Thymus (tissue), 11 donors: Measurements from ENCODE around the gene EPG5. TPM values are rescaled to one million over a fixed set of nuclear protein-coding genes. Genes with fewer than 3 reads are reported as not detected.

Experiments used
- DNase-seq, 9 donors: peaks; one replicate each; pipeline ENCODE4 v3.0.0-alpha.2; 2013; ENCODE audit warnings: low spot score in 9 of 9, low read depth in 6 of 9, missing footprints in 1 of 9
- H3K27ac ChIP-seq, 2 donors: one replicate each; pipeline ENCODE4 v1.5.1; 2013; ENCODE audit warnings: control low read depth in 1 of 2, low read depth in 1 of 2, low read length in 1 of 2, mild to moderate bottlenecking in 1 of 2, moderate library complexity in 1 of 2
- H3K27me3 ChIP-seq, 2 donors: one replicate each; pipeline ENCODE4 v1.5.1; 2013; ENCODE audit warnings: low read length in 1 of 2; ENCODE audit not compliant: control insufficient read depth in 2 of 2, insufficient read depth in 1 of 2
- H3K36me3 ChIP-seq, 2 donors: one replicate each; pipeline ENCODE4 v1.5.1; 2013; ENCODE audit warnings: low read length in 1 of 2, mild to moderate bottlenecking in 1 of 2, moderate library complexity in 1 of 2; ENCODE audit not compliant: control insufficient read depth in 2 of 2, insufficient read depth in 2 of 2
- H3K4me1 ChIP-seq, 2 donors: one replicate each; pipeline ENCODE4 v1.5.1; 2013; ENCODE audit warnings: low read length in 2 of 2; ENCODE audit not compliant: control insufficient read depth in 2 of 2, insufficient read depth in 2 of 2
- H3K4me3 ChIP-seq, 2 donors: one replicate each; pipeline ENCODE4 v1.5.1; 2013; ENCODE audit warnings: low read length in 2 of 2, control low read depth in 1 of 2, mild to moderate bottlenecking in 1 of 2
- H3K9me3 ChIP-seq, 2 donors: one replicate each; pipeline ENCODE4 v1.5.1; 2013; ENCODE audit warnings: low read length in 1 of 2, mild to moderate bottlenecking in 1 of 2; ENCODE audit not compliant: control insufficient read depth in 2 of 2, insufficient read depth in 1 of 2
- WGBS: extraction: QIAGEN DNeasy Blood & Tissue Kit; methylation state at CpG from one replicate; pipeline ENCODE4 v1.1.7; 2013; 5-methylcytosine and 5-hydroxymethylcytosine counted together
- polyA plus RNA-seq: library from polyadenylated mRNA; stranded (reverse); fragments of 200-250 nt; gene quantifications from one replicate; pipeline ENCODE4 v1.2.3, GENCODE V29; 2013
- total RNA-seq: library from RNA; stranded (reverse); fragments of 120-200 nt; gene quantifications from one replicate; pipeline ENCODE4 v1.2.4, GENCODE V29; 2013
- donor health status: healthy.

EPG5 gene
- total and polyA plus RNA-seq, 2 donors = 10.7 to 14.9 TPM

- 82% methylated on average over 5 of the region's 5 CpGs for WGBS
Measured at GRCh38 chr18:45874491-45875184, 92.5 kb downstream of the EPG5 start.

GRCh38 chr18:45871431-45872084, 95.6 kb downstream of the EPG5 start:
- no peak overlapping the region for H3K4me3 ChIP-seq
- H3K9me3 ChIP-seq = peaks cover 0 to 2% of the 10 kb centered on the region in 2 donors
- peaks cover 31 to 47% of the 10 kb centered on the region in 2 donors for H3K36me3 ChIP-seq
- H3K27me3 ChIP-seq = no peaks in the 10 kb centered on the region
- H3K4me1 ChIP-seq = no peaks in the 10 kb centered on the region
- no peak for DNase-seq
- no peak overlapping the region for H3K27ac ChIP-seq
- WGBS = 95% methylated on average over 5 of the region's 5 CpGs

More at GRCh38 chr18:45874491-45875184, 92.5 kb downstream of the EPG5 start:
- Histone ChIP-seq H3K4me1 (peaks cover 3% of the 10 kb centered on the region in 2 donors), H3K9me3 (peaks cover 0 to 2% of the 10 kb centered on the region in 2 donors), H3K27me3 (no peaks in the 10 kb centered on the region), H3K27ac (peak overlapping the region in 1 of 2 donors; percentile 4), H3K4me3 (no peak overlapping the region), H3K36me3 (peaks cover 21 to 42% of the 10 kb centered on the region in 2 donors)
- peak in 4 of 9 donors; percentile 18 to 45 (median 24) for DNase-seq

- H3K9me3 ChIP-seq = no peaks in the 10 kb centered on the region
- no peaks in the 10 kb centered on the region for H3K4me1 ChIP-seq
- WGBS = 96% methylated on average over 7 of the region's 7 CpGs
- no peaks in the 10 kb centered on the region for H3K27me3 ChIP-seq
- H3K4me3 ChIP-seq = no peak overlapping the region
- H3K27ac ChIP-seq = no peak overlapping the region
- peaks cover 36 to 49% of the 10 kb centered on the region in 2 donors for H3K36me3 ChIP-seq
- DNase-seq = no peak
Measured at GRCh38 chr18:45870419-45870818, 96.7 kb downstream of the EPG5 start.

DNA sequence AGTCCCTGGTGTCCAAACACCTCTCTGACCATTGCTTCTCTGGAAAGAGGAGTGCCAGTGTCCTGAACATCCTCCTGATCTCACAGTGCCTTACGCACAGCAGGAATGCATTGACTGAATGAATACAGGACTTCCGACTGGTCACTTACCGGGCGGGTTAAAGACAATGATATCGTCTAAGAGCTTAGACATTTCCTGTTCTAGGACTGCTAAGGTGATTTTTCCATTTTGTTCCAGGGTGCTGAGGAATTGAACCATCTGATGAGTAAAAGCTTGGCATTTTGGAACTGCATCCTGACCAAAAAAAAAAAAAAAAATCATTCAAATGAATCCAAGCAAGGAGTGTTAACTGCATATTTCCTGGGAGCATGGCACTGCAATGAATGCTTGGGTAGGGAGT, 101.7 kb downstream of the EPG5 start:
- Histone ChIP-seq H3K27me3 (no peaks in the 10 kb centered on the region), H3K4me1 (no peaks in the 10 kb centered on the region), H3K27ac (no peak overlapping the region), H3K9me3 (no peaks in the 10 kb centered on the region), H3K4me3 (no peak overlapping the region), H3K36me3 (peaks cover 40 to 60% of the 10 kb centered on the region in 2 donors)
- WGBS = 99% methylated on average over 5 of the region's 5 CpGs
- no peak for DNase-seq

- H3K36me3 ChIP-seq = peaks cover 48 to 66% of the 10 kb centered on the region in 2 donors
- no peaks in the 10 kb centered on the region for H3K4me1 ChIP-seq
- H3K27me3 ChIP-seq = no peaks in the 10 kb centered on the region
- no peaks in the 10 kb centered on the region for H3K9me3 ChIP-seq
- no peak overlapping the region for H3K27ac ChIP-seq
- no peak overlapping the region for H3K4me3 ChIP-seq
- no peak for DNase-seq
- WGBS = 98% methylated on average over 5 of the region's 5 CpGs
Measured at GRCh38 chr18:45864081-45864480, 103.0 kb downstream of the EPG5 start.

GRCh38 chr18:45863469-45863868, 103.7 kb downstream of the EPG5 start:
- Histone ChIP-seq H3K4me3 (no peak overlapping the region), H3K9me3 (no peaks in the 10 kb centered on the region), H3K27me3 (no peaks in the 10 kb centered on the region), H3K36me3 (peaks cover 55 to 72% of the 10 kb centered on the region in 2 donors), H3K4me1 (no peaks in the 10 kb centered on the region), H3K27ac (no peak overlapping the region)
- 97% methylated on average over 1 of the region's 1 CpG for WGBS
- no peak for DNase-seq

GRCh38 chr18:45861926-45862325, 105.2 kb downstream of the EPG5 start:
- WGBS = 99% methylated on average over 1 of the region's 1 CpG
- no peak for DNase-seq
- H3K36me3 ChIP-seq = peaks cover 62 to 76% of the 10 kb centered on the region in 2 donors
- H3K27ac ChIP-seq = no peak overlapping the region
- H3K4me3 ChIP-seq = no peak overlapping the region
- no peaks in the 10 kb centered on the region for H3K27me3 ChIP-seq
- no peaks in the 10 kb centered on the region for H3K9me3 ChIP-seq
- no peaks in the 10 kb centered on the region for H3K4me1 ChIP-seq

GRCh38 chr18:45860971-45861370, 106.2 kb downstream of the EPG5 start:
- WGBS = 99% methylated on average over 3 of the region's 3 CpGs
- Histone ChIP-seq H3K27me3 (no peaks in the 10 kb centered on the region), H3K36me3 (peaks cover 59 to 76% of the 10 kb centered on the region in 2 donors), H3K9me3 (no peaks in the 10 kb centered on the region), H3K4me1 (no peaks in the 10 kb centered on the region), H3K4me3 (no peak overlapping the region), H3K27ac (no peak overlapping the region)
- DNase-seq = no peak

DNA sequence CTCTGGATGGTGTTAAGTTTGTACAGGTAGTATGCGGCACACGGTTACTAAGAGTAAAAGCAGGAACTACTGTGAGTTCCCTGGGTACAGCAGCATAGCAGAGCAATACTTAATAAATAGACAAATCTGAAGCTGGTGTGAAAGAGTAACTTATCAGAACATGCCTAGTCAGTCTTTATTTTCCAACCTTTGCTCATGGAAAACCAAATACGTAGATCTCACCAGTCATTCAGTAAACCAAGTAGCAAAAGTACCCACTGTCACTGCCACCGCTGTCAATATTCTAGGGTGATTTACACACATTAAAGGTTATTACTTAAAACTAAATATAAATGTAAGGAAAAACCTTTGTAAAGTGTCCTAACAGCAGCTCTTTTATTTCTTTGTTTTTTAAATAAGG, 106.6 kb downstream of the EPG5 start:
- Histone ChIP-seq H3K27ac (no peak overlapping the region), H3K36me3 (peaks cover 60 to 77% of the 10 kb centered on the region in 2 donors), H3K4me3 (no peak overlapping the region), H3K9me3 (no peaks in the 10 kb centered on the region), H3K27me3 (no peaks in the 10 kb centered on the region), H3K4me1 (no peaks in the 10 kb centered on the region)
- DNase-seq = no peak
- WGBS = 83% methylated on average over 4 of the region's 4 CpGs
